Stimulated activated CD4-positive, alpha-beta T cell treated with anti-CD3 and anti-CD28 coated beads, Interleukin-15, amount 100 ng/mL, for 24 hours (primary cell): ENCODE measurements around the gene PRSS38.
A peak's percentile ranks its signal among the peaks of the same experiment; 100 is the strongest.

ENCODE experiments used
- DNase-seq: peaks from one replicate; pipeline ENCODE4 v3.0.0-alpha.2; 2020

Gene PRSS38

GRCh38 chr1:227815468-227816409 is at the start of gene PRSS38:
Gene PRSS38 (plus strand): TSS chr1:227815675. CDS start chr1:227815717, 42 bp downstream.
- no peak for DNase-seq

GRCh38 chr1:227766015-227766634 is 49.4 kb upstream of the PRSS38 start:
- DNase-seq = peak; percentile 76

GRCh38 chr1:227766653-227767277 is 48.7 kb upstream of the PRSS38 start:
- no peak for DNase-seq

- DNase-seq = no peak
Measured at GRCh38 chr1:227767401-227768124, 47.9 kb upstream of the PRSS38 start.

GRCh38 chr1:227768125-227768439 is 47.4 kb upstream of the PRSS38 start:
- no peak for DNase-seq

GRCh38 chr1:227768640-227769039 is 46.8 kb upstream of the PRSS38 start:
- DNase-seq = no peak

GRCh38 chr1:227769047-227769935 is 46.2 kb upstream of the PRSS38 start:
- DNase-seq = no peak

GRCh38 chr1:227769936-227770494 is 45.5 kb upstream of the PRSS38 start:
- no peak for DNase-seq

- no peak for DNase-seq
Measured at GRCh38 chr1:227770812-227771211, 44.7 kb upstream of the PRSS38 start.

- no peak for DNase-seq
Measured at GRCh38 chr1:227771326-227771725, 44.1 kb upstream of the PRSS38 start.

GRCh38 chr1:227771771-227772170 is 43.7 kb upstream of the PRSS38 start:
- DNase-seq = no peak

GRCh38 chr1:227773558-227773957 is 41.9 kb upstream of the PRSS38 start:
- no peak for DNase-seq

- no peak for DNase-seq
Measured at GRCh38 chr1:227774051-227774731, 41.3 kb upstream of the PRSS38 start.

GRCh38 chr1:227774821-227775661 is 40.4 kb upstream of the PRSS38 start:
- DNase-seq = no peak

GRCh38 chr1:227775841-227776240 is 39.6 kb upstream of the PRSS38 start:
- DNase-seq = no peak

- no peak for DNase-seq
Measured at GRCh38 chr1:227776331-227776771, 39.1 kb upstream of the PRSS38 start.

GRCh38 chr1:227777156-227777555 is 38.3 kb upstream of the PRSS38 start:
- DNase-seq = no peak

- DNase-seq = no peak
Measured at GRCh38 chr1:227777646-227778045, 37.8 kb upstream of the PRSS38 start.

- DNase-seq = no peak
Measured at GRCh38 chr1:227778401-227778947, 37.0 kb upstream of the PRSS38 start.

GRCh38 chr1:227779021-227779441 is 36.4 kb upstream of the PRSS38 start:
- no peak for DNase-seq
